ENCODE data around the gene AGAP1. TPM values are rescaled to one million over a fixed set of nuclear protein-coding genes. Genes with fewer than 3 reads are reported as not detected.

The AGAP1 gene
- total RNA-seq, 4 donors from 2014 or later = 33.7 to 39.9 (median 35.6) TPM

GRCh38 chr2:235634435-235635158, 140.8 kb downstream of the AGAP1 start:
- H3K36me3 ChIP-seq = no peaks in the 10 kb centered on the region
- H3K4me3 ChIP-seq = no peak overlapping the region
- peak overlapping the region in 2 of 4 donors; percentile 13 to 56 for H3K27ac ChIP-seq
- TF ChIP-seq CTCF (IDR thresholded peaks at IDR 0.05) = no peak
- H3K9me3 ChIP-seq = no peaks in the 10 kb centered on the region
- no peaks in the 10 kb centered on the region for H3K27me3 ChIP-seq
- DNase-seq (ENCODE audit: low spot score in 2 of 2) = no peak
- 79% methylated on average over 12 of the region's 12 CpGs for WGBS, 2 donors
- H3K4me1 ChIP-seq = peaks cover 0 to 40% (median 13%) of the 10 kb centered on the region in 4 donors

DNA sequence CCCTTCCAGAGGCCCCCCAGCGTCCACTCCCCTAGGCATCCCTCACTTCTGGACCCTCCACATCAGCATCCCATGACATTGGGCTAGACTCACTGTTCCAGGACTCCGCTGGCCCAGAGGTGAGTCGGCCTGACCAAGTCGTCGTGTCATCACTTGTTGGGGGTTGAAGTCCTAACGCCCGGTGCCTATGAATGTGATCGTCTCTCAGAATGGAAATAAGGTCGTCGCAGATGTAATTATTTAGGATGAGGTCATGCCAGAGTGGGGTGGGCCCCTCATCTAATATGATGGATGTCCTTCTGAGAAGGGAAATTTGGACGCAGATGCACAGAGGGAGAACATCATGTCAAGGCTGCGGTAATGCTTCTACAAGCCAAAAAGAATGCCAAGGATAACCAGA, 142.7 kb downstream of the AGAP1 start:
- WGBS, 2 donors = 78 to 86% methylated on average over 12 of the region's 12 CpGs
- DNase-seq (ENCODE audit: low spot score in 2 of 2) = no peak
- peaks cover 0 to 59% (median 31%) of the 10 kb centered on the region in 4 donors for H3K4me1 ChIP-seq

DNA sequence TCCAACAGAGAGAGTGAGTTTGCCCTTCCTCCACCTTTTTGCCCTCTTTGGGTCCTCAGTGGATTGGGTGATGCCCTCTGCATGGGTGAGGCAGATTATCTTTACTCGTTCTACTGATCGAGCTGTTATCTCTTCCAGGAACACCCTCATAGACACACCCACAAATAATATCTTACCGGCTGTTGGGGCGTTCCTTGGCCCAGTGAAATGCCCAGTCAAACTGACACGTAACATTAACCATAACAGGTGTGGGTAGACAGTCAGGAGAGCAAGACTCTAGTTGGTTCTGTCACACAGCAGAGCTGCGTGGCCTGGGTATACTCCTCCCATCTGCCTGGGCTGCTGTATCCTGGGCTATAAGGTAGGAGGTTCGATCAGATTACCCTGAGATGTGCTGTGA, 144.1 kb downstream of the AGAP1 start:
- Histone ChIP-seq H3K4me3 (no peak overlapping the region), H3K27me3 (no peaks in the 10 kb centered on the region), H3K27ac (peak overlapping the region; percentile 74 to 94 (median 83)), H3K9me3 (no peaks in the 10 kb centered on the region), H3K36me3 (no peaks in the 10 kb centered on the region), H3K4me1 (peaks cover 0 to 73% (median 39%) of the 10 kb centered on the region in 4 donors)
- no peak for DNase-seq (ENCODE audit: low spot score in 2 of 2)
- WGBS, 2 donors = 78 to 90% methylated on average over 7 of the region's 7 CpGs
- TF ChIP-seq CTCF (IDR thresholded peaks at IDR 0.05) (no peak), POLR2A (IDR thresholded peaks at IDR 0.05) (no peak), EP300 (IDR thresholded peaks at IDR 0.05) (no peak)

More for the DNA sequence above, 142.7 kb downstream of the AGAP1 start:
- Histone ChIP-seq H3K9me3 (no peaks in the 10 kb centered on the region), H3K27me3 (no peaks in the 10 kb centered on the region), H3K4me3 (no peak overlapping the region), H3K36me3 (no peaks in the 10 kb centered on the region), H3K27ac (peak overlapping the region in 1 of 4 donors; percentile 19)
- TF ChIP-seq POLR2A (IDR thresholded peaks at IDR 0.05) (no peak), CTCF (IDR thresholded peaks at IDR 0.05) (no peak), EP300 (IDR thresholded peaks at IDR 0.05) (no peak)

GRCh38 chr2:235638541-235639427, 144.9 kb downstream of the AGAP1 start:
- Histone ChIP-seq H3K27me3 (no peaks in the 10 kb centered on the region), H3K4me3 (no peak overlapping the region), H3K36me3 (no peaks in the 10 kb centered on the region), H3K4me1 (peaks cover 0 to 79% (median 39%) of the 10 kb centered on the region in 4 donors), H3K9me3 (no peaks in the 10 kb centered on the region), H3K27ac (peak overlapping the region; percentile 74 to 94 (median 83))
- no peak for DNase-seq (ENCODE audit: low spot score in 2 of 2)
- WGBS, 2 donors = 60 to 70% methylated on average over 12 of the region's 12 CpGs
- TF ChIP-seq POLR2A (IDR thresholded peaks at IDR 0.05) = no peak
- TF ChIP-seq CTCF (IDR thresholded peaks at IDR 0.05) = peak in 1 of 5 experiments; percentile 11

- peak; percentile 80 to 87 for DNase-seq (ENCODE audit: low spot score in 2 of 2)
- peak overlapping the region; percentile 74 to 94 (median 83) for H3K27ac ChIP-seq
These were observed 145.6 kb downstream of the AGAP1 start for GRCh38 chr2:235639428-235639773.

More at GRCh38 chr2:235639428-235639773, 145.6 kb downstream of the AGAP1 start:
- Histone ChIP-seq H3K4me3 (no peak overlapping the region), H3K27me3 (no peaks in the 10 kb centered on the region), H3K4me1 (peaks cover 0 to 84% (median 39%) of the 10 kb centered on the region in 4 donors), H3K9me3 (no peaks in the 10 kb centered on the region), H3K36me3 (no peaks in the 10 kb centered on the region)
- WGBS, 2 donors = 35 to 42% methylated on average over 8 of the region's 8 CpGs
- no peak for TF ChIP-seq CTCF (IDR thresholded peaks at IDR 0.05)
- peak; percentile 80 to 97 for TF ChIP-seq EP300 (IDR thresholded peaks at IDR 0.05)
- peak; percentile 60 to 77 for TF ChIP-seq POLR2A (IDR thresholded peaks at IDR 0.05)
